ENCODE results near the gene ST6GALNAC3.
"Not testable (repeated sequence)": the region's sequence is repeated elsewhere in the genome, so short reads cannot be mapped to it uniquely, and the experiment has no call there.

The ST6GALNAC3 gene

GRCh38 chr1:76109404-76109803 is 34.9 kb downstream of the ST6GALNAC3 start:
- no peak for DNase-seq

DNA sequence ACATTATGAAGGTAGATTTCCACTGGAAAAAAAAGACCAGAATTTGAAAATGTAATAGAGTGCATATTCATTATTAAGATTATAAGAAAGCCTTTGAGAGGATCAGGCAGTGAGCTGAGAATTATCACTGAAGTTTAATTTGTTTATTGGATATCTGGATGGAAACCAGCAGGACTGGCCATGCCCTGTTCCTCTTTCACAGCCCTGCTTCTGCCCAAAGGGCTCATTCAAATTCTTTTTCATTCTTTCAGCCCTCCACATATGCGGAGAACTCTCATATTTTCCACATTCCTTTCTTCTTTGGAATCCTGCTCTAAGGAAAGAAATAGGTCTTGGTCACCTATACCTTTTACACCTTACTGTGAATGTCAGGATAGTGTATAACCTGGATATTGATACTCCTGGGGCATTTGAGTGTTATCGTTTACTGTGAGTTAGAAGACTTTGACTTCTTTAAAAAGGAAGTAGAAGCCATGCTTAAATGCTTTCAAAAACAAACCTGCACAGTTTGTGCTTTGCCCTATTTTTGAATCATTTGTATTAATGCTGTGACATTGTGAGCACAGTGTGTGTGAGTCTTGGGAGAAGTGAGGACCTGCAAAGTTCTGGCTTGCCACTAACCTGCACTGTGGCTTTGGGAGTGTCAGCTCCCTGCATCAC is 35.5 kb downstream of the ST6GALNAC3 start:
- DNase-seq = no peak

GRCh38 chr1:76110666-76111065 is 36.1 kb downstream of the ST6GALNAC3 start:
- no peak for DNase-seq

GRCh38 chr1:76112321-76112720 is 37.8 kb downstream of the ST6GALNAC3 start:
- DNase-seq = not testable (repeated sequence)

DNA sequence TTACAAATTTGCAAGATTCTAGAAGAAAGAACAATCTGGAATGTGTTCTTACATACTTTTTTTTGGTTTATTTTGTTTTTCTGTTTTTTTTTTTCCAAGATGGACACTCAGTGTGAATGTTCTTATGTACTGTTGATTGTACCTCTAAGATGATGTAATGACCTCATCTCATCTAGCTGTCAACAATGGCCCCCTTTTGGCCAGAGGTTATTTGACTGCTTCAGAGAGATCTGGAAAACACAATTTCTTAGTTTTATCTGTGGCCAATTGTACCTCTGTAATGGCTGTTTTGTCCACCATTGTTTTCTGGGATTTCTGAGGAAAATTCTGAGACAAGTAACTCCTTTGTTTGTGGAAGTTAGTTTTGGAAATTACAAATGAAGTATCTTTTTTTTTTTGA is 38.9 kb downstream of the ST6GALNAC3 start:
- DNase-seq = no peak

- no peak for DNase-seq
Measured at GRCh38 chr1:76115171-76115570, 40.6 kb downstream of the ST6GALNAC3 start.

- DNase-seq = no peak
Measured at GRCh38 chr1:76121850-76122249, 47.3 kb downstream of the ST6GALNAC3 start.

GRCh38 chr1:76122271-76122670 is 47.7 kb downstream of the ST6GALNAC3 start:
- DNase-seq = peak in 1 of 2 experiments; percentile 2

GRCh38 chr1:76123411-76124064 is 49.0 kb downstream of the ST6GALNAC3 start:
- DNase-seq = not testable (repeated sequence)

DNA sequence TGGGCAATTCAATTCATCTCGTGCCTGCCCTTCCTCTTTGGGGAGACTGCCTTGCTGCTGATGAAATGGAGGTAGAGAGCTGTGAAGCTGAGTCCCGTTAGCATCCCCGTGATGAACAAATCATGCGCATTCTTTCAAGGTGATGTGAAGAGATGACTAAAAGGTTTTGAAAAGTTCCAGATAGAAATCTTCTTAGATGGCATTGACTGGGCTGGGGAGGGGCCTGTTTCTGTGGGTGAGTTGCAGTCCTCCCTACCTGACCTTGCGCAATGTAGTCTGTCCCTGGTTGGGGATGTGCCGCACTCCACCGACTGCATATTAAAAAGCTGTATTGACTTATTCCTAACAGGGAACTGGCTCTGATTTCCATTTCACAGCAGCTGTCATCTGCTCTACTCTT is 49.6 kb downstream of the ST6GALNAC3 start:
- no peak for DNase-seq

DNA sequence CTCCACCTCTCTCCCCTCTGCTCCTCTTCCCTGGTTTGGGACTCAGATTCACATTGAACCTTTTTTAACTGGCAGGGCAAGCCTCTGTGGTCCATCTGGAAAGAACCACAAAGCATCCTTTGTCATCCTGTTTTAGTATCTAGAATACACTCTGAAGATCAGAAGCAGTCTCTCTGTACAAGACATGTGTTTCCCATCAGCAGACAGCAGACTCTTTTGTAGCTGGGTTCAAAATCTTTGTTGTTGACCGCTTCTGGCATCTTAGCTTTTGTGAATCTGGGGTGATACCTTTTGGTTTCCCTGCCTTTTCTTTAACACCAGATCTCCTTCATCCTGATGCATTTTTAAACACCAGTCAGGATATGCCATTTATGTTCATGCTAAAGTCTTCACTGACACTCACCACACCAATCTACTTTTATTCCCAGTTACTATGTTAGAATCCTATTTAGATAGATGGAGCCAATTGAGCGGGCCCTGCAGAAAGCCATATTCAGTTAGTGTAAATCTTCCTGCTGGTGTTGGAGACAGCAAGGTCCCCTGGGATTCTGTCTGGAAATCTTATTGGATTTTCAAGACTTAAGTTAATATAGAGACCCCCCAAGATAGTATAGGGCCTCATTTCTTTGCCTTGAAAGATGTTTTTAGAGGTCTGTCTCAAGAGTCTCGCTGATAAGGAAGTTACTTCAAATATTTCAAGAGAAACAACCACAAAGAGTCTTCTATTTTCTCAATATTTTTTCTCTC is 51.1 kb downstream of the ST6GALNAC3 start:
- DNase-seq = no peak

DNA sequence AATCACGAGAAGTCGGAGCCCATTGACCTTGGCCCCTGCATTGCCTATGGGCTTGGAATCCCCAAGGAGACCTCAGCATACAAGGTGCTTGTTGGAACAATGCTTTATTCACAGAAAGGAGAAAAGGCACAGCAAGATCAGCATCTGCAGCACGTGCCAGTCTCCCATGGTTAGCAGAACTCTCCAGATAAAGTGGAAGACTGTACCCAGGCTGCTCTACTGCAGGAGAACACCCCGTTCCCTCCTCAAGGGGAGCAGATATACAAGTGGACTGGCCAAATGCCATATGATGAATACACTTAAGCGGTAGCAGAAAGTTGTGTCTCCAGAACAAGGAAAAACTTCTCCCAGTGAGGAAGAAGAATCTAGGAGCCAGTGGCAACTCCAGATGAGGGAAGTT is 53.5 kb downstream of the ST6GALNAC3 start:
- DNase-seq = no peak

DNA sequence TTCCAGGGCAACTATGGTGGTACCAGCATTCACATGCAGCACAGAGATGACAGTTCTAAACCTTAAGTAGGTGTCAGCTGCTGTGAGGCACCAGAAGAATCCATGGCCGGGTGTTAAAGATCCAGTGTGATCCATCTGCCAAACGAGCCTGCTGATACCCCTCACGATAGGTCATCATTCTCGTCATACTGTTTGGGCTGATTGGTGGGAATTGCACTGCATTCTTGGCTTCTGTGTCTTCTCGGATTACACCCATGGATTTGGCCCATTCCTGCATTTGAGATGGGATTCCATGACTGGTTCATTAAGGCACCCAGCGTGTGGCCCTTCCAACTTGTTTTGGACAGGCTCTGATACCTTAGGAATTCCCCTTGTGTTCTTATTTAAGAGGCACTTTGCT is 55.2 kb downstream of the ST6GALNAC3 start:
- no peak for DNase-seq

DNA sequence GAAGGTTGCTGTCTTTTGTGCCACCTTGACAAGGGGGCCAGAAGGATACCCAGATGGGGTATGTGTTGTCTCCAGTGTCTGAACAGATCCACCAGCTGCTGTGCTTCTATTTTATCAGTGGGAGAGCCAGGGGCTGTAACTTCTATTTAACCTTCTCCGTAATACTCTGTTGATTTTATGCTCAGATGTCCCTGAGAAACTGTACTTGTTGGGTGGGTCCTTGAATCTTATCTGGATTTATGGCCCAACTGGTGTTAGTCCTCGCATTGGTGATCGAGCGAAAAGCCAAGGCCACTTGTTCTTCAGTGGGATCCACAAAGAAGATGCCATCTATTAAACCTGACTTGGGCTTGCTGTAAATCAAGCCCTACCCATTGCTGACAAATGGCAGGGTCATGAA is 56.4 kb downstream of the ST6GALNAC3 start:
- no peak for DNase-seq

GRCh38 chr1:76133977-76134376 is 59.4 kb downstream of the ST6GALNAC3 start:
- DNase-seq = no peak

DNA sequence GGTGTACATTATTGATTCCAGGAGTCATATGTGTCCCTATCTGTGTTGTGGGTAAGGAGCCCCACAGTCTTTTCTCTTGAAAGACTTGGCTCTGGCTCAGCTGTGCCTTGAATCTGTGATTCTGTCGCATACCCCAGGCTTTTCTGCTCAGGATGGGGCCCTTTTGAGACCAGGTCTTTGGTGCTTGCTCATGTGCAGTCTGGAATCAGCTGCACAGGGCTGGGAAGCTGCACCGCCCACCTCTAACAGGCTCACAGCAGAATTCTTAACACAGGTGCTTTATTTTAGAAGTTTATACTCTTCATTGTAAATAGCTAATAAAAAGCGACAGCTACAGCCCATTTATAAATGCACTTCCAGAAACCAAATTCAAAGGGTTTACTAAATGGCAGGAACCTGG is 61.3 kb downstream of the ST6GALNAC3 start:
- no peak for DNase-seq

DNA sequence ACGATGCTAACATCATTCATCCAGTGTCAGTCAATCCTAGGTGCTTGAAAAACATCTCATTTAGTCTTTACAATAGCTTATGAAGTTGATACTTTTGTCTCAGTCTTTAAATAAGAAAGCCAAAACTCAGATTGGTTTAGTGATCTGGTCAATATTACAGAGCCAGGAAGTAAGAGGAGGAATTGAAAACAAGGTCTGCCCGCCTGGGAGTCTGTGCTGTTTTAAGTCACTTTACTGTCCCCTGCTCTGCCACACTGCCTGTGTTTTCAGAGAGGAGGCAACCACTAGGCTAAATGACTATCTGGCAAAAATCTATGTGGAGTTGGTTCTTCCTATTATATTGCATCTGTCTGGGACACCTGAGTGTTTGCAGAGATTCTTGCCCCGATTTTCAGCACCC is 62.3 kb downstream of the ST6GALNAC3 start:
- no peak for DNase-seq

DNA sequence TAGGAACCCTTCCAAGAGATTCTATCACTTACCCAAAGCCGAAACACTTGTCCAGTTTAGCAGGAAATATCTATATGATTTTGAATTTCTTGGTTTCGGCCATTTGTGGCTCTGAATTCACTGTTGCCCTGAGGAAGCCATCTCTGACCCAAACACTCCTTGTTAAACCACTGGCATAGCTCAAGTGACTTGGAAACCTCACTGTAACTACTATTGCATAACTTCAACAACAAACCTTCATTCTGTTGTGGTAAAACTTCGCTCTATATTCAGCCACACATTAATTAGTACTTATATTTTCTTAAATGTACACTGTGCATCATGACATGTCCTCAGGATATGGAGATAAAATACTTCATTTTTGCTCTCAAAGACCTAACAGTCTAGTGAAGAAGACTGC is 63.2 kb downstream of the ST6GALNAC3 start:
- DNase-seq = no peak

GRCh38 chr1:76138217-76138616 is 63.7 kb downstream of the ST6GALNAC3 start:
- no peak for DNase-seq

- no peak for DNase-seq
Measured at GRCh38 chr1:76140227-76140626, 65.7 kb downstream of the ST6GALNAC3 start.

GRCh38 chr1:76141929-76142328 is 67.4 kb downstream of the ST6GALNAC3 start:
- DNase-seq = no peak

DNA sequence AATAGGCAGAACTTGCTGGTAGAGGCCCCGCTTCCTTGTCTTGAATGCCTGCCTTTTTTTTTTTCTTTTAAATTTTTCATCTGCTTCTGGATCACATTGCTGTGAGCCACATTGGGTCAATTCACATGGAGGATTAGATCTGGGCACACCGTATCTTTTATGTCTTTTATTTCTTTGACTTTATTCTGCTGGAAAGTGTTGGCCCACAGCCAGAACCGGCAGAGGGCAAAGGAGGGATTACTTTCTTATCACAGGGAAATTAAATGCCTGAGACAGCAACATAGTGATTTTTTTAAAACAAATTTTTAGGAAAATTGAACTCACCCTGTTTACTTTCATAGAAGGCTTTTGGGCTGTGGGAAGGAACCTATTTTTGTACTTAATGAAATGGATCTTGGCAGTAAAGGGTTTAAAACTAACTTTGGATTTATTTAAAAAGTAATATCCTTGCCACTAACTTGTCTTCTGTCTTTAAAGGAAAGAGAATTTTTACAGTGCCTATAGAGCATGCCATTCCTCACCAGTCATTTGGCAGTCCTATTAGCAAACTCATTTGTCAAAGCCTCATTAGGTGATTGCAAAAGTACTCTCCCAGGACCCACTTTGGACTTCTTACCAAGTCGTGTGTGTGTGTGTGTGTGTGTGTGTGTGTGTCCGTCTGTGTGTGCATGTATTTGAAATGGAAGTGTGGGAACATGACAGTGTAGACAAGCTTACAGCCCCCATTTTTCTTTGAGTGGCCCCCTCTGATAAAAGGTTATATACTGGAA is 68.4 kb downstream of the ST6GALNAC3 start:
- no peak for DNase-seq

DNA sequence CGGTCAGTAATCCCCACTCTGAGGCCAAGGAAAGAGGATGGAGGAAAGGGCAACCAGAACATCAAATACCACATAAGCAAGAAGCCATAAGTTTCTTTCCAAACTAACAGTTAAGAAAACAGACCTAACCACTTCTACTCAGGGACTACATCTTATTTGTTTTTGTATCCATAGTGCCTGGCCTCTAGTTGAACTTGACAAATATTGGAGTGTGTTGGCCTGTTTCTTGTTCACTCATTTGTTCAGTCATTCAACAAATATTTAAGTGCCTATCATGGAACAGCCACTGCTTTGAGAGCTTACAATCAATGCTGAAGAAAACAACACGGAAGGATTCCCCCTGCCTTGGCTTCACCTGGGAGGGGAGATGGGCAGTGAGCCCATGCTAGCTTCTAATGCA is 69.7 kb downstream of the ST6GALNAC3 start:
- DNase-seq = no peak

Data from NCI-H187 (cell line).